ENCODE data around the gene NBPF1.
"Not testable (repeated sequence)": the region's sequence is repeated elsewhere in the genome, so short reads cannot be mapped to it uniquely, and the experiment has no call there.

NBPF1 gene

DNA sequence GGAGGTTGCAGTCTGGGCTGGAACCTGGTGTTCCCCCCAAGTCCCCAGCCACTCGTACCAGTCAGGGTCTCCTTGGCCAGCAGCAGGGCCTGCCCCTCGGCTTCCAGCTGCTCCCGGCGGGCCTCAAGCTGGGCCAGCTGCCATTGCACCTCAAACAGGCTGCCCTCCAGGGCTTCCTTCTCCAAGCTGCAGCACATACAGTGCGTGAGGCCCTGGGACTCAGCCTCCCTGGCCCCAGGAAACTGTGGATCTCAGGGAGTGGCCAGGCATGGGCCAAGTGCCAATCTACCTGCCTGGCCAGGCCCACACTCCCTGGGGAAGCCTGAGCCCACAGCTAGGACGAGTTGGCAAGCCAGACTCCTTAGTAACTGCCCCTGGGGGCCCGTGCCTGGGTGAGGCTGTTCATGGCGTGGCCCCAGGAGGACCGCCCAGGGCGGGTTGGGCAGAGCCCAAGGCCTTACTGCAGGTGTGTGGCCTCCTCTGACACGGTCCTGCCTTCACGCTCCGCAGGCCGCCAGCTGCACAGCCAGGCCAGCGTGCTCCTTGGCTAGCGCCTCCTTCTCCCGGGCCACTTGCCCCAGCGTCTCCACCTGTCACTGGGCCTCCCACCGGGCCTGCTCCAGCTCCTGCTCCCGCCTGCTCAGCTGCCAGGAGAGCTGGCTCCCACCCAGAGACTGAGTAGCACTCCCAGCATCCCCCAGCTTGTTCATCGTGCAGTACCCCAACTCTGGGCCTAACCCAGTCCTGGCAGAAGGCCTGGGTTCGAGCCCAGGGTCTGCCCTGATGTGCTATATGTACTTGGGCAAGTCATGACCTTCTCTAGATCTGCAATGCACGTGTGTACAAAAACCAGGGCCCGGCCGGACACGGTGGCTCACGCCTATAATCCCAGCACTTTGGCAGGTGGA is 10.7 kb upstream of the NBPF1 start:
- H3K4me3 ChIP-seq (ENCODE audit: control insufficient read depth, low read depth, low read length); DNase-seq (ENCODE audit: low read depth): not testable (repeated sequence)
- TF ChIP-seq, protein P1, sequence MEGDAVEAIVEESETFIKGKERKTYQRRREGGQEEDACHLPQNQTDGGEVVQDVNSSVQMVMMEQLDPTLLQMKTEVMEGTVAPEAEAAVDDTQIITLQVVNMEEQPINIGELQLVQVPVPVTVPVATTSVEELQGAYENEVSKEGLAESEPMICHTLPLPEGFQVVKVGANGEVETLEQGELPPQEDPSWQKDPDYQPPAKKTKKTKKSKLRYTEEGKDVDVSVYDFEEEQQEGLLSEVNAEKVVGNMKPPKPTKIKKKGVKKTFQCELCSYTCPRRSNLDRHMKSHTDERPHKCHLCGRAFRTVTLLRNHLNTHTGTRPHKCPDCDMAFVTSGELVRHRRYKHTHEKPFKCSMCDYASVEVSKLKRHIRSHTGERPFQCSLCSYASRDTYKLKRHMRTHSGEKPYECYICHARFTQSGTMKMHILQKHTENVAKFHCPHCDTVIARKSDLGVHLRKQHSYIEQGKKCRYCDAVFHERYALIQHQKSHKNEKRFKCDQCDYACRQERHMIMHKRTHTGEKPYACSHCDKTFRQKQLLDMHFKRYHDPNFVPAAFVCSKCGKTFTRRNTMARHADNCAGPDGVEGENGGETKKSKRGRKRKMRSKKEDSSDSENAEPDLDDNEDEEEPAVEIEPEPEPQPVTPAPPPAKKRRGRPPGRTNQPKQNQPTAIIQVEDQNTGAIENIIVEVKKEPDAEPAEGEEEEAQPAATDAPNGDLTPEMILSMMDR (IDR thresholded peaks at IDR 0.05; ENCODE audit: control insufficient read depth, insufficient read depth, low read depth, low read length, missing control alignments): peak; percentile 1

GRCh38 chr1:16623337-16623736 is 10.0 kb upstream of the NBPF1 start:
- DNase-seq (ENCODE audit: low read depth): peak; percentile 75
- TF ChIP-seq, protein P1 (IDR thresholded peaks at IDR 0.05; ENCODE audit: control insufficient read depth, insufficient read depth, low read depth, low read length, missing control alignments): peak; percentile 2

GRCh38 chr1:16621681-16622315 is 8.4 kb upstream of the NBPF1 start:
- not testable (repeated sequence) for H3K4me3 ChIP-seq (ENCODE audit: control insufficient read depth, low read depth, low read length); DNase-seq (ENCODE audit: low read depth)

More at GRCh38 chr1:16623337-16623736, 10.0 kb upstream of the NBPF1 start:
- H3K4me3 ChIP-seq (ENCODE audit: control insufficient read depth, low read depth, low read length): not testable (repeated sequence)

- DNase-seq (ENCODE audit: low read depth): no peak
- H3K4me3 ChIP-seq (ENCODE audit: control insufficient read depth, low read depth, low read length): no peak overlapping the region
- TF ChIP-seq, protein P1 (IDR thresholded peaks at IDR 0.05; ENCODE audit: control insufficient read depth, insufficient read depth, low read depth, low read length, missing control alignments): no peak
These were observed 7.9 kb upstream of the NBPF1 start for GRCh38 chr1:16621300-16621658.

DNA sequence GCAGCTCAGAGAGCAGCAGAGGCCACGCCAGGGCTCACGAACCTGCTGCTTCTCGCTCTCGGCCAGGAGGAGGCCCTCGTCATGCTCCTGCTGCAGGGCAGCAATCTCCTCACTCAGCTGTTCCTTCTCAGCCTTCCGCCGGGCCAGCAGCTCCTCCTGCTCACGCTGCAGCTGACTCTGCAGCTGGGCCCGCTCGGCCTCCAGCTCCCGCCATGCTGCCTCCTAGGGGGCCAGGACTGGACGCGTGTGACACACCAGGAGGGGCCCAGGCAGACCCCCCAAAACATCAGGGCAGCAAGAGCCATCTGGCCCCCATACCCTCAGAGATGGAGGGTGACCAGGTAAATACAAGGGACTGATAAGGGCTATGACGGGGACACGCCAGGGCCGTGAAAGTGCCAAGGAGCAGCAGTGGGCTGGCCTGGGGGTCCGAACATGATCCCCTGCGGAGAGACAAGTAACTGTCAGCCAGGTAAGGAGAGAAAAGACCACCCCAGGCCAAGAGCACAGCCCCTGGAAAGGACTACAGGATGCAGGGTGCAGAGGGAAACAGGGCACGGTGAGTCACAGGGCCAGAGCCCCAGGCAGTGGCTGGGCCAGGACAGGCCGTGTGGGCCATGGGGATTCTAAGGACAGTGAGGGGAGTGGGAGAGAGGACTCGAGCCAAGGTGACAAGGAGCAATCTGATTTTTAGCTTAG is 6.6 kb upstream of the NBPF1 start:
- not testable (repeated sequence) for DNase-seq (ENCODE audit: low read depth); H3K4me3 ChIP-seq (ENCODE audit: control insufficient read depth, low read depth, low read length)

DNA sequence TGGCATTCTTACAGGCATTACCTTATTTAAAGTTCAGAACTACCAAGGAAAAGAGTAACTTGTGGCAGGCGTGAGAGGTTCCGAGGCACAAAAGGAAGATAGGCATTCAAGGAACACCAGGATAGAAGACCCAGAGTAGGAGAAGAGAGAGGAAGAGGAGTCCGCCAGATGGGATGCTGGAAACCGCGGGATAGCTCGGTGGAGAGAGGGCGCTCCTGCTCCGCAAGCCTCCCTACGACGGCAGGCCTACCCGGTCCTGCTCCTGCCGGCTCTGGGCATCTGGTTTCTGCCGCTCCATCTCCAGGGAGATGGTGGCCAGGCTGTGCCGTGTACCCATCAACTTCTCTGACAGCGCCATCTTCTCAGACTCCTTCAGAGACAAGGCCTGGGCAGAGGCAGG is 5.4 kb upstream of the NBPF1 start:
- DNase-seq (ENCODE audit: low read depth): no peak
- TF ChIP-seq, protein P1 (IDR thresholded peaks at IDR 0.05; ENCODE audit: control insufficient read depth, insufficient read depth, low read depth, low read length, missing control alignments): no peak

DNA sequence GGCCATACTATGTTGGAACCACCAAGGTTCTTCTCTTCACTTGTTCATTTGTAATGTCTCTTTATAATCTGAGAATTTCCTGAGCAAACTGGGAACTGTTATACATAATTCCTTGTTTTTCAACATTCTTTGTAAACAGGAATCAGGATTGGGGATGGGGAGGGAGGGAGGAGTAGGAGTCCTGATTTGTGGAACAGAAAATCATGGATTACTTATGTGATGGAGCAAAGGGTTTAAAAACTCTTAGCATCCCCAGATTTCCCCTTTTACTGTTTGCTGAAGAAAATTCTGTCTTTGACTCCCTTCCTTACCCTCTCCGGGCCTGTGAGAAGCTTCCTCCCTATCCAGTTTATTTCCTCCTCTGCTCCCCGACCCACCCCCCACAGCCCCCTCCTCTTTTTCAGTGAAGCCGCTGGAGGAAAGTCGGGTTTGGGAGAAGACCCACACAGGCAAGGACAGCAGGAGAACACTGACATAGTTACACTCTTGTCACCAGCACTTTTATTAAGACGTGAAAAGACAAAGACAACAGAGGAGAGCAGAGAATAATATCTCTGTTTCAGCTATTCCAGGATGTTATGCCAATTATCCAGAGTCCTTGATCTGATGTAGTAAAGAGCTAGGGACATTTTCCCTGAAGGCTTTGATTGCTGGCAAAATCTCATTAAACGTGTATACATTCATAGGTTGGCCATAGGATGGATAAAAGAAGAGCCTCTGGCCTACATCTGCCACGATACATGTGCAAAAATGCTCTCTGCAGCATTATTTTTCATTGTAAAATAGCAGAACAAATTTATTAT is 4.6 kb upstream of the NBPF1 start:
- H3K4me3 ChIP-seq (ENCODE audit: control insufficient read depth, low read depth, low read length): no peak overlapping the region
- TF ChIP-seq, protein P1 (IDR thresholded peaks at IDR 0.05; ENCODE audit: control insufficient read depth, insufficient read depth, low read depth, low read length, missing control alignments): no peak

More for the DNA sequence above, 5.4 kb upstream of the NBPF1 start:
- no peak overlapping the region for H3K4me3 ChIP-seq (ENCODE audit: control insufficient read depth, low read depth, low read length)

More for the DNA sequence above, 4.6 kb upstream of the NBPF1 start:
- DNase-seq (ENCODE audit: low read depth): no peak
